ENCODE data around the gene DLX5. TPM values are rescaled to one million over a fixed set of nuclear protein-coding genes. Genes with fewer than 3 reads are reported as not detected.

Gene DLX5
- total RNA-seq, 1 experiment from 2014 or later, result not detected

GRCh38 chr7:97025130-97025499 lies 484 bp upstream of the DLX5 start:
- DNase-seq (ENCODE audit: low spot score), result no peak
- H3K4me1 Mint-ChIP-seq, result peaks cover 69% of the 10 kb centered on the region
- H3K9me3 Mint-ChIP-seq, result no peaks in the 10 kb centered on the region
- H3K36me3 Mint-ChIP-seq, result no peaks in the 10 kb centered on the region
- no peak overlapping the region for H3K27ac Mint-ChIP-seq
- ATAC-seq, result no peak
- peaks cover 95% of the 10 kb centered on the region for H3K27me3 Mint-ChIP-seq (ENCODE audit: low read depth)
- peak overlapping the region; percentile 67 for H3K4me3 Mint-ChIP-seq
- ChIA-PET POLR2A (no interaction called here), CTCF (no interaction called here)
- TF ChIP-seq TCF7 (CRISPR knock-in tag; IDR thresholded peaks at IDR 0.05; ENCODE audit: low read depth) (no peak), ZNF317 (CRISPR knock-in tag; IDR thresholded peaks at IDR 0.05; ENCODE audit: borderline replicate concordance, low read depth) (no peak), AFF4 (CRISPR knock-in tag; IDR thresholded peaks at IDR 0.05; ENCODE audit: borderline replicate concordance) (no peak), CTCF (IDR thresholded peaks at IDR 0.05) (no peak), AR (CRISPR knock-in tag; IDR thresholded peaks at IDR 0.05) (no peak), USF1 (CRISPR knock-in tag; IDR thresholded peaks at IDR 0.05) (no peak), HMGA2 (CRISPR knock-in tag; IDR thresholded peaks at IDR 0.05) (no peak), JAZF1 (CRISPR knock-in tag; IDR thresholded peaks at IDR 0.05) (no peak), ZNF423 (CRISPR knock-in tag; IDR thresholded peaks at IDR 0.05) (no peak), ZNF532 (CRISPR knock-in tag; IDR thresholded peaks at IDR 0.05; ENCODE audit: borderline replicate concordance) (no peak), ATF2 (CRISPR knock-in tag; IDR thresholded peaks at IDR 0.05; ENCODE audit: borderline replicate concordance, low read depth) (no peak), USF2 (CRISPR knock-in tag; IDR thresholded peaks at IDR 0.05) (no peak), ZNF671 (CRISPR knock-in tag; IDR thresholded peaks at IDR 0.05) (no peak), ZNF281 (CRISPR knock-in tag; IDR thresholded peaks at IDR 0.05) (no peak), ZNF416 (CRISPR knock-in tag; IDR thresholded peaks at IDR 0.05) (no peak), JUN (CRISPR knock-in tag; IDR thresholded peaks at IDR 0.05) (no peak), IRF1 (CRISPR knock-in tag; IDR thresholded peaks at IDR 0.05) (no peak)
